Gastroesophageal sphincter (tissue), 3 donors: ENCODE measurements around the gene ARHGAP6.

Source experiments
- EP300 ChIP-seq: sonication (generic); formaldehyde crosslinking; IDR thresholded peaks from one replicate; pipeline ENCODE4 v1.6.1; 2017; ENCODE audit warnings: antibody characterized with exemption, mild to moderate bottlenecking
- POLR2A ChIP-seq, 2 donors: fragments of 450-650 bp; IDR thresholded peaks; one replicate each; pipeline ENCODE4 v1.6.1; 2017; ENCODE audit warnings: antibody characterized with exemption in 2 of 2, mild to moderate bottlenecking in 2 of 2, moderate library complexity in 1 of 2
- POLR2AphosphoS5 ChIP-seq: sonication (generic); formaldehyde crosslinking; IDR thresholded peaks from one replicate; pipeline ENCODE4 v1.6.1; 2017; ENCODE audit warnings: antibody characterized with exemption
- TF ChIP-seq, protein P1 (sequence below), 4 experiments: fragments of 200-600 bp in 2 of 4; fragments of 450-650 bp in 2 of 4; sonication (generic) in 1 of 4; IDR thresholded peaks; one replicate each; pipeline ENCODE4 v1.5.1; 2017 to 2019; ENCODE audit warnings: antibody characterized with exemption in 4 of 4, mild to moderate bottlenecking in 2 of 4, moderate library complexity in 2 of 4

DNA sequence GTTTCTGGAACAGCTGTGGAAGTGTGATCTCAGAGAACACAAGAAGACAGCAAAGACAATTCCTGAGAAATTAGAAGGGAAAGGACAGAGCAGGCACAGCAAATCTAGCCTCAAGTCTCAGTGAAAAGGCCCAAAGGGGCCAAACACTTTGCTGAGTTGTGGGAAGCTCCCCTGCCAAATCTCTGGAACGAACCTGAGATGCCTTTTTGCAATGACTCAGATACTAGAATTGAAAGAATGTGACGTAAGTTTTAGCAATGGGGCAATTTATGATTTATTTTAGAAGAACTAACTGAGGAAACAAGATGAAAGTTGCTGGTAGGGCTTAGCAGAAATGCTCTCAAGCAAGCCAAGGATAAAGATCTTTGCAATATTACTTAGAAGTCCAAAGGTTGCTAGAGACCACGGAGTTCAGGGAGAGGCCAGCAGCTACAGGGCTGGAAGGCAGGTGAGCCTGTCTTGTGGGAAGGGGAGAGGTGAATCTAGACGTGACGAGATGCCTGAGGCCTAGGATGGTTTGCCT is 279.7 kb downstream of the ARHGAP6 start:
- TF ChIP-seq, protein P1, sequence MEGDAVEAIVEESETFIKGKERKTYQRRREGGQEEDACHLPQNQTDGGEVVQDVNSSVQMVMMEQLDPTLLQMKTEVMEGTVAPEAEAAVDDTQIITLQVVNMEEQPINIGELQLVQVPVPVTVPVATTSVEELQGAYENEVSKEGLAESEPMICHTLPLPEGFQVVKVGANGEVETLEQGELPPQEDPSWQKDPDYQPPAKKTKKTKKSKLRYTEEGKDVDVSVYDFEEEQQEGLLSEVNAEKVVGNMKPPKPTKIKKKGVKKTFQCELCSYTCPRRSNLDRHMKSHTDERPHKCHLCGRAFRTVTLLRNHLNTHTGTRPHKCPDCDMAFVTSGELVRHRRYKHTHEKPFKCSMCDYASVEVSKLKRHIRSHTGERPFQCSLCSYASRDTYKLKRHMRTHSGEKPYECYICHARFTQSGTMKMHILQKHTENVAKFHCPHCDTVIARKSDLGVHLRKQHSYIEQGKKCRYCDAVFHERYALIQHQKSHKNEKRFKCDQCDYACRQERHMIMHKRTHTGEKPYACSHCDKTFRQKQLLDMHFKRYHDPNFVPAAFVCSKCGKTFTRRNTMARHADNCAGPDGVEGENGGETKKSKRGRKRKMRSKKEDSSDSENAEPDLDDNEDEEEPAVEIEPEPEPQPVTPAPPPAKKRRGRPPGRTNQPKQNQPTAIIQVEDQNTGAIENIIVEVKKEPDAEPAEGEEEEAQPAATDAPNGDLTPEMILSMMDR (IDR thresholded peaks at IDR 0.05), result no peak
- peak; percentile 57 for TF ChIP-seq POLR2AphosphoS5
- TF ChIP-seq POLR2A (IDR thresholded peaks at IDR 0.05), result no peak
- TF ChIP-seq EP300, result no peak
